ENCODE measurements around the gene MAN1A1. TPM values are rescaled to one million over a fixed set of nuclear protein-coding genes. Genes with fewer than 3 reads are reported as not detected.

The MAN1A1 gene
- total RNA-seq, 6 experiments from 2014 or later, result 109 to 191 (median 139) TPM

DNA sequence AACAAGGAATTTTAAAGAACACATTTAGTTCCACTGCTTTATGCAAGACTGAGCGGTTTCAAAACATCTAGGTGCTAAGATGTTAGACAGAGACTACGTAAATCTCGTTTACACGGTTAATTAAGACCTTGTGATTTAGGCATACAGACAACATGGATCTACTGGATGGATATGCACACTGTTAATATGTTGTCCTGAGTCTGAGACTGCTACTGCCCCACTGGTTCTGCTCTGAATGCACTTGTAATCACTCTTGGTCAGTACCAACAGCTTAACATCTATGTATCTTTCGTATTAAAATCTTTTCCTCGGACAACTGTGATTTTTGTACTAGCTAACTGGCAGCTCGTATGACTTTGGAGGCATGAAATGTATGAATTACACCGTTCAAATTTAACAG lies 3.1 kb downstream of the MAN1A1 start:
- Histone ChIP-seq H3K4me3 (peak overlapping the region; percentile 76 to 93 (median 88)), H3K27me3 (no peaks in the 10 kb centered on the region), H3K36me3 (no peaks in the 10 kb centered on the region), H3K4me1 (peaks cover 0 to 49% (median 17%) of the 10 kb centered on the region in 4 donors), H3K9me3 (no peaks in the 10 kb centered on the region), H3K27ac (peak overlapping the region; percentile 86 to 98 (median 95))
- intact Hi-C loops (cut with DNase I), result no loop called here
- TF ChIP-seq CTCF (IDR thresholded peaks at IDR 0.05) (no peak), POLR2A (IDR thresholded peaks at IDR 0.05) (no peak)
- no peak for DNase-seq
- ATAC-seq, result no peak
- WGBS (ENCODE audit: insufficient coverage, low coverage, low lambda C conversion rate, missing lambda C conversion rate), result 21% methylated on average over 8 of the region's 8 CpGs

- Histone ChIP-seq H3K9me3 (no peaks in the 10 kb centered on the region), H3K4me1 (peaks cover 0 to 59% (median 17%) of the 10 kb centered on the region in 4 donors), H3K27me3 (no peaks in the 10 kb centered on the region), H3K4me3 (peak overlapping the region; percentile 76 to 93 (median 88)), H3K27ac (peak overlapping the region in 1 of 3 donors; percentile 95), H3K36me3 (no peaks in the 10 kb centered on the region)
- intact Hi-C loops (cut with DNase I), result no loop called here
- no peak for ATAC-seq
- DNase-seq, result no peak
- TF ChIP-seq CTCF (IDR thresholded peaks at IDR 0.05), result no peak
- WGBS (ENCODE audit: insufficient coverage, low coverage, low lambda C conversion rate, missing lambda C conversion rate), result 82% methylated on average over 2 of the region's 2 CpGs
Observed at GRCh38 chr6:119345114-119345513, 4.4 kb downstream of the MAN1A1 start.

GRCh38 chr6:119344306-119344705 lies 5.3 kb downstream of the MAN1A1 start:
- peak overlapping the region in 1 of 3 donors; percentile 95 for H3K27ac ChIP-seq
- H3K9me3 ChIP-seq, result no peaks in the 10 kb centered on the region
- no peak overlapping the region for H3K4me3 ChIP-seq
- no peaks in the 10 kb centered on the region for H3K36me3 ChIP-seq
- WGBS (ENCODE audit: insufficient coverage, low coverage, low lambda C conversion rate, missing lambda C conversion rate), result 13% methylated on average over 1 of the region's 1 CpG
- ATAC-seq (no peak), DNase-seq (no peak)
- TF ChIP-seq CTCF (IDR thresholded peaks at IDR 0.05) (no peak), POLR2A (IDR thresholded peaks at IDR 0.05) (no peak)
- H3K27me3 ChIP-seq, result no peaks in the 10 kb centered on the region
- intact Hi-C loops (cut with DNase I), result no loop called here
- peaks cover 0 to 66% (median 17%) of the 10 kb centered on the region in 4 donors for H3K4me1 ChIP-seq

DNA sequence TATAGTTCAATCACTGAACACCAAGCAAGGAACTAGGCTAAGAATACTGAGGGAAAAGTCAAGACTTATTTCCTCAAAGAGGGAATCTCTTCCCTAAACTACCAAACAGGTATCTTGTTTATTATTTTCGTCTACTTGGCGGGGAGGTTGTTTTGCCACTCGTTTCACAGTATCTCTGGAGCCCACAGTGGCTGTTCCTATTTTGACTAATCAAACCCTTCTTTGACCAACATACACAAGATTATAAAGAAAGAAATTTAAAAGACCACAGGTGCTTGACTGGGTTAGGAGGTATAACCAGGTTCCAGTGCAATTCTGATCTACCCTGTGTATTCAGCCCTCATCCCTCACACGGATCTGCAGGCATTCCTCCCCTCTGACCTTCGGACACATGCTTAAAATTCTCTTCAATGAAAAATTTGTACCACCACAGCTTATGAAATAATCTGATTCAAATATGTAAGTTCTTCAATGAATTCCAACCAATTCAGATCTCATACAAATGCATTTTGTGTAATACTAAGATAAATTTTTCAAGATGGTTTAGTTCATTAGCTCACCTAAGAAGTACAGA lies 5.9 kb downstream of the MAN1A1 start:
- ATAC-seq, result no peak
- DNase-seq, result no peak
- no peaks in the 10 kb centered on the region for H3K9me3 ChIP-seq
- H3K36me3 ChIP-seq, result no peaks in the 10 kb centered on the region
- no peak for TF ChIP-seq POLR2A (IDR thresholded peaks at IDR 0.05)
- no peak for TF ChIP-seq CTCF (IDR thresholded peaks at IDR 0.05)
- H3K27me3 ChIP-seq, result no peaks in the 10 kb centered on the region
- 53% methylated on average over 4 of the region's 5 CpGs for WGBS (ENCODE audit: insufficient coverage, low coverage, low lambda C conversion rate, missing lambda C conversion rate)
- H3K4me3 ChIP-seq, result no peak overlapping the region
- peaks cover 0 to 73% (median 17%) of the 10 kb centered on the region in 4 donors for H3K4me1 ChIP-seq
- no peak overlapping the region for H3K27ac ChIP-seq
- intact Hi-C loops (cut with DNase I), result no loop called here

Data from right lobe of liver (tissue), 6 donors.